Astrocyte of the spinal cord (primary cell): ENCODE measurements around the gene MMGT1.

Source experiments
- DNase-seq: peaks from one replicate; pipeline ENCODE4 v3.0.0; 2011; ENCODE audit warnings: low read depth, low spot score
- H3K4me3 ChIP-seq: 2 replicates; pipeline ENCODE4 v1.5.1; 2011; ENCODE audit warnings: low read depth, mild to moderate bottlenecking, low read length, moderate library complexity
- CTCF ChIP-seq: IDR thresholded peaks from 2 replicates; pipeline ENCODE4 v1.5.1; 2012; ENCODE audit warnings: low read depth, mild to moderate bottlenecking, low read length, inconsistent platforms
- in situ Hi-C: cut with HindIII; loops from 2 replicates; pipeline ENCODE4 v1.10.0; 2017; ENCODE audit warnings: low sequenced_read_pairs

The MMGT1 gene

GRCh38 chrX:135985973-135986310 lies 12.2 kb upstream of the MMGT1 start:
- no peak for DNase-seq
- in situ Hi-C loops, result no loop called here
- peak overlapping the region; percentile 76 for H3K4me3 ChIP-seq
- TF ChIP-seq CTCF, result no peak

DNA sequence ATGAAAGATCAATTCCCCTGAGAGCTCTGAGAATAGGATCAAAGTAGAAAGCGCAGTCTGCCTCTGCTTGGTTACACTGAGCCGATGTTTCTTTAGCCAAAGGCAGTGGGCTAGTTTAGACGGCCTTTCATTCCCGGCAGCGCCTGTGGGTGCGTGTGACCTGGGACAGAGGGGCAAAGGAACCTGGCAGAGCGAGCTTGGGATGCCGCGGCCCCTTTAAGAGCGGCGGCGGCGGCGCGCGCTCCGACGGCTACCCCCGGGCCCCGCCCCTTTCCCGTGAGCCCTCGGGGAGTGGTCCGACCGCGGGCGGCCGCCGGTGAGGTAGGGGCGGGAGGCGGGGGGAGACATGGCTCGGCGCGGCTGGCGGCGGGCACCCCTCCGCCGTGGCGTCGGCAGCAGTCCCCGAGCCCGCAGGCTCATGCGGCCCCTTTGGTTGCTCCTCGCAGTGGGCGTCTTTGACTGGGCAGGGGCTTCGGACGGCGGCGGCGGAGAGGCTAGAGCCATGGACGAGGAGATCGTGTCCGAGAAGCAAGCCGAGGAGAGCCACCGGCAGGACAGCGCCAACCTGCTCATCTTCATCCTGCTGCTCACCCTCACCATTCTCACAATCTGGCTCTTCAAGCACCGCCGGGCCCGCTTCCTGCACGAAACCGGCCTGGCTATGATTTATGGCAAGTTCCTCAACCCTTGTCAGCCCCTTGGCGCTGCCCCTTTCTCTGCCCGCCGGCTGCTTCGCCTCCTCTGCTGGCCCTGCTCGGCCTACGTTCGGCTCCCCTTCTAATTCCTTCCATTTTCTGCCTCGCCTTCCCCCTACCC lies 11.6 kb upstream of the MMGT1 start, which contains the start of gene SLC9A6:
SLC9A6 (plus strand) TSS at position 279 of the 816 bp plus-strand sequence; CDS start at position 503, 224 bp downstream.
- no peak for TF ChIP-seq CTCF
- in situ Hi-C loops, result no loop called here
- peak; percentile 55 for DNase-seq
- peak within 1 kb of the TSS; percentile 76 for H3K4me3 ChIP-seq

DNA sequence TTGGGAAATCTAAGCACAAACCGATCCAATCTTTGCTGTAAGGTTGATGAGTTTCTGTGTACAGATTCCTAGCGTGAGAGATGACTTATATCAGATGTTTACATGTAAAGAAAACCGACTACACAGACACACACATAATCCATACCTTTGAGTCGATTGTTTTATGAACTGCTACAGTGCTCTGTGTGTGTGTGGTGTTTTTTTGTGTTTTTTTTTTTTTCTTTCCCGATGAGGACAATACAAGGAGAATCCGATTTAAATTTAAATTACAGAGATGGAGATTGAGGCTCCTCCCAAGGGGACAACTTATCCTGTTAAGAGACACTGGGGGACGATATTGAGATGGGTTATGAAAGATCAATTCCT lies 11.0 kb upstream of the MMGT1 start:
- H3K4me3 ChIP-seq, result peak overlapping the region; percentile 76
- DNase-seq, result peak; percentile 11
- no peak for TF ChIP-seq CTCF
- in situ Hi-C loops, result no loop called here

GRCh38 chrX:135984256-135984655 lies 10.5 kb upstream of the MMGT1 start:
- in situ Hi-C loops, result no loop called here

DNA sequence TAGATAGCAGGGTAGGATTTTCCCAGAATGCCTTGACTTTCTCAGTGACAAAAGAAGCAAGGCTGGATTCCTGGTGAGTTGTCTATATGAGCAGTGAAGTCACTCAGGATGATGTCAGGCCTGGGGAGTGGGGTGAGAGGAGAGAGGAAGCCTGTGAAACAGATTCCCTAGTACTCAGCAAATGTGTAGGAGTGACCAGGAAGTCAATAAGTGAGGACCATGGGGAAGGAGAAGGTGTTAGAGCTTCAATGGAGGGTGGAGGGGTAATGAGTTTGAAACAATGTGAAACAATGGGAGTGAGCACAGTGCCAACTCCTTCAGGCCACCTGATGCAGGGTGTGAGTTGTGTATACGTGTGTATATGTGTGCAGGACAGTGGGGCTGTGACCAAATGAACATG lies 9.1 kb upstream of the MMGT1 start:
- H3K4me3 ChIP-seq, result no peak overlapping the region
- DNase-seq, result no peak
- in situ Hi-C loops, result no loop called here
- no peak for TF ChIP-seq CTCF

More at GRCh38 chrX:135984256-135984655, 10.5 kb upstream of the MMGT1 start:
- TF ChIP-seq CTCF, result no peak
- no peak for DNase-seq
- no peak overlapping the region for H3K4me3 ChIP-seq

DNA sequence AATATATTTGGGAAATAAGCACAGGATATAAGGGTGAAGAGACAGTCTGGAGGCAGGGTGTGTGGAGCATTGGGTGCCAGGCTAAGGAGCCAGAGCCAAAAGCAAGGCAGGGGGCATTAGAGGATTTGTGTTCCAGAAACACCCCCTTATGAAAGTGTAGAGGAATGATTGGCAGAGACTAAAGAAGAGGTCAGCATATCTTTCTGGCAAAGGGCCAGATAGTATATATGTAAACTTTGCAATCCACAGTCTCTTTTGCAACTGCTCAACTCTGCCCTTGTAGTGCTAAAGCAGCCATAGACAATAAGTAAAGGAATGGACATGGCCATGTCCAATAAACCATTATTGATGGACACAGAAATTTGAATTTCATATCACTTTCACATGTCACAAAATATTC lies 7.9 kb upstream of the MMGT1 start:
- TF ChIP-seq CTCF, result no peak
- DNase-seq, result no peak
- in situ Hi-C loops, result no loop called here
- H3K4me3 ChIP-seq, result no peak overlapping the region
